DOHH2 (cell line): ENCODE data around the gene SLC7A4.

ENCODE experiments used
- H3F3A ChIP-seq: fragments of 200-600 bp; sonication (generic), shearing (Covaris generic); 2 replicates; pipeline ENCODE4 v1.6.0; 2016; ENCODE audit warnings: antibody characterized with exemption, mild to moderate bottlenecking; ENCODE audit not compliant: control insufficient read depth, insufficient read depth
- H3K27ac ChIP-seq: fragments of 200-600 bp; sonication (generic); 2 replicates; pipeline ENCODE4 v1.5.1; 2014; ENCODE audit warnings: low read depth, mild to moderate bottlenecking, low read length, moderate library complexity
- H3K27me3 ChIP-seq: fragments of 200-600 bp; sonication (generic); 2 replicates; pipeline ENCODE4 v1.6.1; 2014; ENCODE audit warnings: mild to moderate bottlenecking, low read length, mixed read lengths; ENCODE audit not compliant: control insufficient read depth
- H3K36me3 ChIP-seq: fragments of 200-600 bp; sonication (generic); 2 replicates; pipeline ENCODE4 v1.6.1; 2014; ENCODE audit warnings: mild to moderate bottlenecking, low read length, moderate library complexity, mixed read lengths; ENCODE audit not compliant: control insufficient read depth
- H3K4me1 ChIP-seq: fragments of 200-600 bp; sonication (generic); 2 replicates; pipeline ENCODE4 v1.6.1; 2014; ENCODE audit warnings: mild to moderate bottlenecking, low read length, mixed read lengths; ENCODE audit not compliant: control insufficient read depth
- H3K4me2 ChIP-seq: fragments of 200-600 bp; sonication (generic); 2 replicates; pipeline ENCODE4 v1.6.0; 2014; ENCODE audit warnings: mild to moderate bottlenecking, low read length, moderate library complexity
- H3K4me3 ChIP-seq: fragments of 200-600 bp; sonication (generic); 2 replicates; pipeline ENCODE4 v1.5.1; 2014; ENCODE audit warnings: mild to moderate bottlenecking, low read length, mixed read lengths
- H3K79me2 ChIP-seq: fragments of 200-600 bp; sonication (generic); 2 replicates; pipeline ENCODE4 v1.6.1; 2014; ENCODE audit warnings: mild to moderate bottlenecking, low read length, mixed read lengths; ENCODE audit not compliant: control insufficient read depth
- H3K9me2 ChIP-seq: fragments of 200-600 bp; sonication (generic); replicated peaks from 2 replicates; pipeline ENCODE4 v1.6.1; 2014; ENCODE audit warnings: mild to moderate bottlenecking, low read length, mixed read lengths; ENCODE audit not compliant: control insufficient read depth
- H3K9me3 ChIP-seq: fragments of 200-600 bp; sonication (generic); 2 replicates; pipeline ENCODE4 v1.6.1; 2014; ENCODE audit warnings: antibody characterized with exemption, low read length, mixed read lengths; ENCODE audit not compliant: control insufficient read depth, insufficient read depth
- H4K20me1 ChIP-seq: fragments of 200-600 bp; sonication (generic); 2 replicates; pipeline ENCODE4 v1.6.0; 2014; ENCODE audit warnings: low read depth, mild to moderate bottlenecking, antibody characterized with exemption, low read length, moderate library complexity; ENCODE audit not compliant: control insufficient read depth, insufficient read depth
- CTCF ChIP-seq: fragments of 200-600 bp; sonication (generic); IDR thresholded peaks from one replicate; pipeline ENCODE4 v1.5.1; 2014; ENCODE audit warnings: antibody characterized with exemption, mild to moderate bottlenecking, low read depth, low read length; ENCODE audit not compliant: poor library complexity, severe bottlenecking
- EZH2phosphoT487 ChIP-seq: fragments of 200-600 bp; sonication (generic); IDR thresholded peaks from 2 replicates; pipeline ENCODE4 v1.6.1; 2017; ENCODE audit warnings: borderline replicate concordance, mild to moderate bottlenecking, antibody characterized with exemption, low read length, moderate library complexity, mixed read lengths

Gene SLC7A4

GRCh38 chr22:21078916-21079315, 46.6 kb upstream of the SLC7A4 start:
- no peaks in the 10 kb centered on the region for H3K4me1 ChIP-seq
- no peak overlapping the region for H3K4me2 ChIP-seq
- no peak overlapping the region for H3K4me3 ChIP-seq
- no peaks in the 10 kb centered on the region for H3K27me3 ChIP-seq
- H3K36me3 ChIP-seq, result no peaks in the 10 kb centered on the region
- no peaks in the 10 kb centered on the region for H3K9me3 ChIP-seq
- TF ChIP-seq EZH2phosphoT487, result no peak
- TF ChIP-seq CTCF, result no peak
- no peak overlapping the region for H3K27ac ChIP-seq
- no peaks in the 10 kb centered on the region for H3K79me2 ChIP-seq
- no peaks in the 10 kb centered on the region for H3K9me2 ChIP-seq
- H4K20me1 ChIP-seq, result no peaks in the 10 kb centered on the region
- no peaks in the 10 kb centered on the region for H3F3A ChIP-seq

GRCh38 chr22:21077884-21078508, 45.6 kb upstream of the SLC7A4 start:
- H3K4me2 ChIP-seq, result no peak overlapping the region

DNA sequence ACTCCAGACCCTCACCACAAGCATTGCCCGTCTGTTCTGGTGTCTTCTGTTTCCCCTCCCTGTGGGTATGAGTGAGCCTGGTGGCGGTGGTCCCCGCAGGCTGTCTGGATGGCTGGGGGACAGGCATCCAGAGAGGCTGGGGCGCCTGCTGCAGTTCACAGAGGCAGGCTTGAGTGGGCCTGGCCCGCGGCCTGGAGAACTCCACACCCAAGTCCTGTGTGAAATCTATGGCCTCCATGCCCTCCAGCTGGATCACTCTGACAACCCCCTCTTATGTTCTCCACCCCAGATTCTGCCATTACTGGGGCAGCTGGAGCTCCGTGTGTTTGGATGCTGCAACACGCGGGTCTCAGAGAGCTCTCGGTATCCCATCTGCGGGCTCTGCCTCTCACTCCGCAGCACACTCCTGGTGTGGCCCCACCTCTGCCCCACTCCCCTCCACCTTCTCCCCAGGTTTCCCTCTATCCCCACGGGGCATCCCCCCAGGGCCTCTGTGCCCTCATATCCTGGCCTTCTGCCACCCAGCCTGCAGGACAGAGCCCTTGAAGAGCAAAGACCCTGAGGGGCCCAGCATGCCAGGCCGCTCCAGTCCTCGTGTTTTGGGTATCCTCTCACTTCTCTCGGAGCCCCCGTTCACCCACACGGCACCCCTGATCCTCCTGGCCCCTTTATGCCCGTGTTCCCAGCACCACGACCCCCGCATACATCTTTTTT, 44.7 kb upstream of the SLC7A4 start:
- Histone ChIP-seq H3K4me1 (no peaks in the 10 kb centered on the region), H4K20me1 (no peaks in the 10 kb centered on the region), H3K27me3 (no peaks in the 10 kb centered on the region), H3K36me3 (no peaks in the 10 kb centered on the region), H3K4me3 (no peak overlapping the region), H3K27ac (no peak overlapping the region), H3K79me2 (no peaks in the 10 kb centered on the region), H3K9me3 (no peaks in the 10 kb centered on the region), H3K9me2 (no peaks in the 10 kb centered on the region), H3F3A (no peaks in the 10 kb centered on the region), H3K4me2 (no peak overlapping the region)
- TF ChIP-seq EZH2phosphoT487, result no peak

More at GRCh38 chr22:21077884-21078508, 45.6 kb upstream of the SLC7A4 start:
- no peaks in the 10 kb centered on the region for H3K36me3 ChIP-seq
- H3K4me3 ChIP-seq, result no peak overlapping the region
- no peaks in the 10 kb centered on the region for H3K9me2 ChIP-seq
- H3K4me1 ChIP-seq, result no peaks in the 10 kb centered on the region
- TF ChIP-seq CTCF (no peak), EZH2phosphoT487 (no peak)
- no peaks in the 10 kb centered on the region for H3K9me3 ChIP-seq
- no peak overlapping the region for H3K27ac ChIP-seq
- no peaks in the 10 kb centered on the region for H3K27me3 ChIP-seq
- no peaks in the 10 kb centered on the region for H4K20me1 ChIP-seq
- no peaks in the 10 kb centered on the region for H3K79me2 ChIP-seq
- H3F3A ChIP-seq, result no peaks in the 10 kb centered on the region

- H3K27me3 ChIP-seq, result no peaks in the 10 kb centered on the region
- H3K79me2 ChIP-seq, result no peaks in the 10 kb centered on the region
- H3K9me2 ChIP-seq, result no peaks in the 10 kb centered on the region
- H3F3A ChIP-seq, result no peaks in the 10 kb centered on the region
- H3K4me1 ChIP-seq, result no peaks in the 10 kb centered on the region
- no peaks in the 10 kb centered on the region for H3K36me3 ChIP-seq
- H3K4me3 ChIP-seq, result no peak overlapping the region
- H3K4me2 ChIP-seq, result no peak overlapping the region
- H3K9me3 ChIP-seq, result no peaks in the 10 kb centered on the region
- no peak overlapping the region for H3K27ac ChIP-seq
- TF ChIP-seq EZH2phosphoT487, result no peak
- TF ChIP-seq CTCF, result no peak
- H4K20me1 ChIP-seq, result no peaks in the 10 kb centered on the region
Measured at GRCh38 chr22:21075516-21076138, 43.3 kb upstream of the SLC7A4 start.
